HepG2 (cell line): ENCODE results near the gene ZCCHC24. TPM values are rescaled to one million over a fixed set of nuclear protein-coding genes. Genes with fewer than 3 reads are reported as not detected.

Experiments used
- ATAC-seq: fragments of 200-7000 bp; cut with Tn5 transposase; 3 replicates; pipeline ENCODE4 v1.9.1; 2020; ENCODE audit warnings: mild to moderate bottlenecking, moderate library complexity
- BruUV-seq: library from RNA; stranded (reverse); fragments of 400-500 nt; replicated peaks from 2 replicates; lab custom pipeline; 2021; lab: Mats Ljungman, UMichigan
- CTCF ChIA-PET: fragments of 300-600 bp; formaldehyde crosslinking; extraction: SDS; loops from one replicate; lab custom pipeline; 2021; ENCODE audit warnings: low total read pairs, inconsistent platforms, low intra/inter-chr PET ratio; lab: Yijun Ruan, JAX
- POLR2A ChIA-PET: fragments of 350-600 bp; sonication (Branson Sonifier 250); formaldehyde crosslinking; loops from one replicate; lab custom pipeline; 2020; ENCODE audit warnings: antibody characterized with exemption, inconsistent platforms; lab: Yijun Ruan, JAX
- DNase-seq: peaks from one replicate; pipeline ENCODE4 v3.0.0-alpha.2; 2015; ENCODE audit warnings: low spot score
- FAIRE-seq: peaks from 3 replicates; lab custom pipeline; 2011; peaks lifted over from hg19 to GRCh38; lab: Jason Lieb, UNC
- H2AFZ ChIP-seq: one replicate; pipeline ENCODE4 v1.6.1; 2011; ENCODE audit warnings: low read length, inconsistent platforms
- H3K27ac ChIP-seq: fragments of 300-600 bp; 3 replicates; pipeline ENCODE4 v1.8.0; 2011; ENCODE audit warnings: mixed run types, mild to moderate bottlenecking, mixed read lengths, low read length, inconsistent platforms; ENCODE audit not compliant: insufficient read depth; ENCODE audit errors: extremely low read length
- H3K27me3 ChIP-seq, 2 experiments: fragments of 200-600 bp in 1 of 2; 2 replicates in 1 of 2; 3 replicates in 1 of 2; pipeline versions ENCODE4 v1.6.0 to v1.8.0; 2011; ENCODE audit warnings: low read length in 2 of 2, mild to moderate bottlenecking in 2 of 2, moderate library complexity in 2 of 2, inconsistent platforms in 1 of 2; ENCODE audit not compliant: insufficient read depth in 2 of 2, control insufficient read depth in 1 of 2
- H3K36me3 ChIP-seq, 2 experiments: fragments of 200-600 bp in 1 of 2; replicated peaks in 1 of 2; 2 replicates in 1 of 2; 3 replicates in 1 of 2; pipeline versions ENCODE4 v1.5.1 to v1.8.0; 2011; ENCODE audit warnings: low read length in 2 of 2, inconsistent platforms in 1 of 2; ENCODE audit not compliant: insufficient read depth in 2 of 2, control insufficient read depth in 1 of 2
- H3K4me1 ChIP-seq: 2 replicates; pipeline ENCODE4 v1.5.1; 2012; ENCODE audit warnings: low read length, inconsistent platforms; ENCODE audit not compliant: insufficient read depth
- H3K4me2 ChIP-seq: 2 replicates; pipeline ENCODE4 v1.6.0; 2011; ENCODE audit warnings: low read depth, low read length, inconsistent platforms
- H3K4me3 ChIP-seq, 3 experiments: fragments of 200-600 bp in 1 of 3; sonication (generic), shearing (Covaris generic) in 1 of 3; replicated peaks in 1 of 3; 2 replicates each; pipeline ENCODE4 v1.5.1; 2011 to 2016; ENCODE audit warnings: low read length in 3 of 3, inconsistent platforms in 2 of 3, low read depth in 2 of 3, mild to moderate bottlenecking in 2 of 3, control low read depth in 1 of 3, mixed read lengths in 1 of 3; ENCODE audit not compliant: insufficient read depth in 1 of 3
- H3K79me2 ChIP-seq: one replicate; pipeline ENCODE4 v1.6.1; 2011; ENCODE audit warnings: low read length, inconsistent platforms; ENCODE audit not compliant: insufficient read depth
- H3K9ac ChIP-seq: 2 replicates; pipeline ENCODE4 v1.6.0; 2011; ENCODE audit warnings: mild to moderate bottlenecking, low read depth, low read length, inconsistent platforms; ENCODE audit not compliant: insufficient read depth
- H3K9me3 ChIP-seq: 2 replicates; pipeline ENCODE4 v1.5.1; 2012; ENCODE audit warnings: mild to moderate bottlenecking, low read length
- H4K20me1 ChIP-seq: 2 replicates; pipeline ENCODE4 v1.6.0; 2011; ENCODE audit warnings: inconsistent platforms, mild to moderate bottlenecking, low read length, moderate library complexity; ENCODE audit not compliant: insufficient read depth
- CENPBD1 ChIP-seq: sonication (generic); formaldehyde crosslinking; IDR thresholded peaks from 2 replicates; pipeline ENCODE4 v1.8.0; 2022; ENCODE audit warnings: missing genetic modification reagents, low read depth, mild to moderate bottlenecking, borderline replicate concordance
- CTCF ChIP-seq: sonication (generic); formaldehyde crosslinking; IDR thresholded peaks from 2 replicates; pipeline ENCODE4 v1.5.0; 2020; ENCODE audit warnings: mild to moderate bottlenecking, missing genetic modification reagents, moderate library complexity
- ZIK1 ChIP-seq: sonication (generic); formaldehyde crosslinking; IDR thresholded peaks from 2 replicates; pipeline ENCODE4 v1.5.0; 2020; ENCODE audit warnings: mild to moderate bottlenecking, low read depth, missing genetic modification reagents, borderline replicate concordance
- ZNF816 ChIP-seq: sonication (generic); formaldehyde crosslinking; IDR thresholded peaks from 2 replicates; pipeline ENCODE4 v1.8.0; 2022; ENCODE audit warnings: missing genetic modification reagents, mild to moderate bottlenecking, borderline replicate concordance
- WGBS: methylation state at CpG from one replicate; pipeline ENCODE4 v1.1.6; 2017; ENCODE audit warnings: low lambda C conversion rate; 5-methylcytosine and 5-hydroxymethylcytosine counted together
- in situ Hi-C: cut with HindIII; loops from 2 replicates; pipeline ENCODE4 v1.10.0; 2017; ENCODE audit warnings: low pct_unique_long_range_greater_than_20kb; ENCODE audit not compliant: extremely low pct_ligation_motif_present
- intact Hi-C: fragments of 100-400 bp; cut with micrococcal nuclease; formaldehyde crosslinking; loops from one replicate; pipeline ENCODE4 v1.10.0; 2022; ENCODE audit not compliant: unreplicated experiment
- polyA plus RNA-seq, 8 experiments: library from polyadenylated mRNA; depleted of rRNA in 3 of 8; stranded (reverse) in 7 of 8; unstranded in 1 of 8; fragments of >200 nt; fragmentation: Illumina TruSeq in 4 of 8; extraction: Trizol in 4 of 8; gene quantifications; 2 replicates each; pipeline versions ENCODE4 v1.2.1 to v1.2.3, GENCODE V29; 2011 to 2016; ENCODE audit warnings: low read depth in 4 of 8, missing spikeins in 1 of 8, mixed read lengths in 1 of 8; ENCODE audit not compliant: insufficient read depth in 1 of 8
- total RNA-seq, 5 experiments: library from RNA; depleted of rRNA; stranded (reverse); fragments of >200 nt; fragmentation: Illumina TruSeq; extraction: Trizol; gene quantifications; 2 replicates each; pipeline ENCODE4 v1.2.3, GENCODE V29; 2016; ENCODE audit warnings: low read depth in 1 of 5
- TF ChIP-seq, protein P1 (sequence below): sonication (generic); formaldehyde crosslinking; IDR thresholded peaks from 2 replicates; pipeline ENCODE4 v1.8.0; 2022; ENCODE audit warnings: mild to moderate bottlenecking, missing genetic modification reagents, moderate library complexity
- TF ChIP-seq, protein P2 (sequence below): sonication (generic); formaldehyde crosslinking; IDR thresholded peaks from 2 replicates; pipeline ENCODE4 v1.8.0; 2022; ENCODE audit warnings: missing genetic modification reagents, mild to moderate bottlenecking, inconsistent platforms, borderline replicate concordance

ZCCHC24 gene
- total and polyA plus RNA-seq, 2 of the 13 experiments (the other 11 are each of a cell fraction or from before 2014, with no cell fraction given), result 3.1 to 7.9 TPM

DNA sequence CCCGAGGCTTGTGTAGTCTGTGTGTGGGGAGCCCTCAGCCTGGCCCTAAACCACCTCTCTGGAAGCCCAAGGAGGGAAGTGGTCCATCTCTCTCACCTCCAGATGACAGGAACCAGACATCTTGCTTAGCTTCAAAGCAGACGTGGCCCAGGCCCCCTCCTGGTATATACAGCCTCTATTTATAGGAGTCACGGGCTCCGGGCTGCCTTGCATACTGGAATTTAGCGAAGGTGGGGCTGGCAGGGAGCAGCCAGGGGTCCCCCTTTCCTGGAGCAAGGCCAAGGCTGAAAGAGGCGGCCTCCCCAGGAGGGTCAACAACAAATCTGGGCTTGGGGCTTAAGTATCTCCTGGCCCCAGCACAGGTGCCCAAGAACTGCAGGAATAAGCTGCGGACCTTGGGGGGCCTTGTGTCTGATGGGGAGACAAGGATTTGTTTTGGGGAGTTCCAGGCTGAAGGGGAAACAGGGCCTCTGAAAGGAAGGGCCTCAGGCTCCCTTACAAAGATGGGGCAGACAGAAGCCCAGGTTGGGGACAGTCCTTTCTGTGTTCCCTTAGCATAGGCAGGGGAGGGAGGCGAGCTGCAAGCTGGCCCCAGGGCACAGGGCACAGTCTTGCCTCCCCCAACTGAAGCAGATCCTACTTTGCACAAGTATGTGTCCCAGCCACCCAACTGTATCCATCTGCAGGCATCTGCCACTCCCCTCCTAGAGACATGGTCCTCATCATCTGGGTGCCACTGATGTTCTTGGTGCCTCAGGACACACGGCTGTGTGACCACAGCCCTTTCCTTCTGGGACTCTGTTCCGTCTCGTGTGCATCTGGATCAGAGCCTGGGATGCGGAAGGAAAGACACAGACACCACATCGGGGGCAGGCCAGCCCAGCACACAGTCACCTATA, 11.9 kb downstream of the ZCCHC24 start:
- ChIA-PET CTCF (no interaction called here), POLR2A (no interaction called here)
- Histone ChIP-seq H3K4me1 (peaks cover 50% of the 10 kb centered on the region), H3K4me2 (no peak overlapping the region), H3K9ac (no peak overlapping the region), H3K9me3 (no peaks in the 10 kb centered on the region), H4K20me1 (no peaks in the 10 kb centered on the region), H3K4me3 (no peak overlapping the region), H3K79me2 (no peaks in the 10 kb centered on the region), H3K27me3 (no peaks in the 10 kb centered on the region), H2AFZ (no peak overlapping the region), H3K36me3 (peaks cover 0 to 2% of the 10 kb centered on the region in 2 experiments; a peak in 2 of 5 replicates), H3K27ac (no peak overlapping the region)
- in situ Hi-C loops (no loop called here), intact Hi-C loops (loop anchor here (5.0 kb wide), 1 partner anchor 34 kb away; no protein-coding TSS in a partner anchor)
- ATAC-seq (no peak), DNase-seq (no peak), FAIRE-seq (no peak)
- 92% methylated on average over 6 of the region's 13 CpGs for WGBS
- BruUV-seq, result no TSS peak
- TF ChIP-seq, protein P1, sequence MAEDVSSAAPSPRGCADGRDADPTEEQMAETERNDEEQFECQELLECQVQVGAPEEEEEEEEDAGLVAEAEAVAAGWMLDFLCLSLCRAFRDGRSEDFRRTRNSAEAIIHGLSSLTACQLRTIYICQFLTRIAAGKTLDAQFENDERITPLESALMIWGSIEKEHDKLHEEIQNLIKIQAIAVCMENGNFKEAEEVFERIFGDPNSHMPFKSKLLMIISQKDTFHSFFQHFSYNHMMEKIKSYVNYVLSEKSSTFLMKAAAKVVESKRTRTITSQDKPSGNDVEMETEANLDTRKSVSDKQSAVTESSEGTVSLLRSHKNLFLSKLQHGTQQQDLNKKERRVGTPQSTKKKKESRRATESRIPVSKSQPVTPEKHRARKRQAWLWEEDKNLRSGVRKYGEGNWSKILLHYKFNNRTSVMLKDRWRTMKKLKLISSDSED (CRISPR knock-in tag), result no peak

DNA sequence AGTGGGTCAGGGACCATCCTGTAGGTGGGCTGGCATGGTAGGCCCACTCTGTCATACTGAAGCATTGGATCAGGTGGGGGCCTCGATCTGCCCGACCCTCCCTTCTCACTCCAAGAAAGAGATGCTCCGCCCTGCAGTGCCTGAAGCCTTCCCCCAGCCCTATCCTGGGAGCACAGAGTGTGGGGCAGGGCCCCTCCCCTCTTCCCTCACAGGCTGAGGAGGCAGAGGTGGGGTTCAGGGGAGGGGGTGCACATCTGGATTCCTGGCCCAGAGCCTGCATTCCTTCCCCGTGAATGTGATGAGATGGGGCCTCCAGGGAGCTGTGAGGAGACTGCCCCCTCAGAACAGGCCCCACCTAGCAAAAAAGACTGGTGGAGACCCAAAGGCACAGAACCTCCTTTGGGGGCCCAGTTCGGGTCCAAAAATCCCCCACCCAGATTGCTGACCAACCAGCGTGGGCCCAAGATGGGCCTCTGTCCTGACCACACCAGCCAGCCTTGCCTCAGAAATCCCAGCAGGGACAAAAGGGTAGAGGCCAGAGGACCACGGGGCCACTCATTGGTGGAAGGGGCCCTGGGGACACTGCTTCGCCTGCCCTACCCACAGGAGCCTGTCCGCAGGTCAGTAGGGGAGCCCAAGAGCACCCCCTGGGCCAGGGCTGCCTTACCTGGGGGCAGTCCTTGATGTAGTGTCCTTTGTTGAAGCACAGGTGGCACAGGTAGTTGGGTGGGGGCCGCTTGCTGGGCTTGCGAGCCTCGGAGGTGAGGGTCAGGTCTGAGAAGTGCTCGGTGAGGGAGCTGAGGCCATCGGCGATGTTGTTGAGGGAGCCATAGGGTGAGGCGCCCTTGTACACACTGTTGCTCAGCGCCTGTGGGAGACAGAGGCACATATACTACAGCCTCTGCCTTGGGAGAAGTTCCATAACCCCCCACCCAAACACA, 13.3 kb downstream of the ZCCHC24 start:
- WGBS, result 90% methylated on average over 11 of the region's 17 CpGs
- no peak for FAIRE-seq
- H3K79me2 ChIP-seq, result no peaks in the 10 kb centered on the region
- no peak for ATAC-seq
- H2AFZ ChIP-seq, result no peak overlapping the region
- no peak for DNase-seq
- BruUV-seq, result no TSS peak
- H3K27ac ChIP-seq, result no peak overlapping the region
- intact Hi-C loops (loop anchor here (5.0 kb wide), 1 partner anchor 35 kb away; no protein-coding TSS in a partner anchor), in situ Hi-C loops (no loop called here)
- H3K4me1 ChIP-seq, result peaks cover 45% of the 10 kb centered on the region
- H4K20me1 ChIP-seq, result no peaks in the 10 kb centered on the region
- H3K9ac ChIP-seq, result no peak overlapping the region
- H3K27me3 ChIP-seq, result no peaks in the 10 kb centered on the region
- H3K4me3 ChIP-seq, result no peak overlapping the region
- ChIA-PET CTCF (no interaction called here), POLR2A (interaction anchor here (1.2 kb wide), 1 partner anchor 13 kb away, joined by 10 read pairs; the partner anchor contains the start of gene ZCCHC24)
- no peaks in the 10 kb centered on the region for H3K9me3 ChIP-seq
- no peak overlapping the region for H3K4me2 ChIP-seq
- peaks cover 0 to 2% of the 10 kb centered on the region in 2 experiments; a peak in 2 of 5 replicates for H3K36me3 ChIP-seq
- TF ChIP-seq CTCF (CRISPR knock-in tag) (no peak), ZIK1 (CRISPR knock-in tag) (no peak), ZNF816 (no peak), CENPBD1 (CRISPR knock-in tag) (no peak)
- TF ChIP-seq, protein P2, sequence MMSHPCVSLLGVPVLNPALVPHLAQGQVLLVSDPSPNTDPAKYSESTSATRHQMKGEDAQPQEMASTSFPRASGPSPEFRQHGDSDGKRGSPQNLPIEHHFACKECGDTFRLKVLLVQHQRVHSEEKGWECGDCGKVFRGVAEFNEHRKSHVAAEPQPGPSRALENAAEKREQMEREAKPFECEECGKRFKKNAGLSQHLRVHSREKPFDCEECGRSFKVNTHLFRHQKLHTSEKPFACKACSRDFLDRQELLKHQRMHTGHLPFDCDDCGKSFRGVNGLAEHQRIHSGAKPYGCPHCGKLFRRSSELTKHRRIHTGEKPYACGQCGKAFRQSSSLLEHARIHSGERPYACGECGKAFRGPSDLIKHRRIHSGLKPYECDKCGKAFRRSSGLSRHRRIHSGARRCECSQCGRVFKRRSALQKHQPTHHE (CRISPR knock-in tag), result no peak
